Peyer's patch (tissue), 4 donors: Measurements from ENCODE around the gene LDAF1.

Experiments used
- POLR2A ChIP-seq, 2 donors: fragments of 450-650 bp; IDR thresholded peaks; one replicate each; pipeline ENCODE4 v1.5.1; 2017; ENCODE audit warnings: antibody characterized with exemption in 2 of 2, mild to moderate bottlenecking in 2 of 2, moderate library complexity in 2 of 2
- TF ChIP-seq, protein P1 (sequence below), 6 experiments: fragments of 450-650 bp in 4 of 6; fragments of 200-600 bp in 2 of 6; sonication (generic) in 1 of 6; IDR thresholded peaks; one replicate each; pipeline ENCODE4 v1.5.1; 2017 to 2019; ENCODE audit warnings: antibody characterized with exemption in 6 of 6, mild to moderate bottlenecking in 3 of 6, moderate library complexity in 1 of 6

DNA sequence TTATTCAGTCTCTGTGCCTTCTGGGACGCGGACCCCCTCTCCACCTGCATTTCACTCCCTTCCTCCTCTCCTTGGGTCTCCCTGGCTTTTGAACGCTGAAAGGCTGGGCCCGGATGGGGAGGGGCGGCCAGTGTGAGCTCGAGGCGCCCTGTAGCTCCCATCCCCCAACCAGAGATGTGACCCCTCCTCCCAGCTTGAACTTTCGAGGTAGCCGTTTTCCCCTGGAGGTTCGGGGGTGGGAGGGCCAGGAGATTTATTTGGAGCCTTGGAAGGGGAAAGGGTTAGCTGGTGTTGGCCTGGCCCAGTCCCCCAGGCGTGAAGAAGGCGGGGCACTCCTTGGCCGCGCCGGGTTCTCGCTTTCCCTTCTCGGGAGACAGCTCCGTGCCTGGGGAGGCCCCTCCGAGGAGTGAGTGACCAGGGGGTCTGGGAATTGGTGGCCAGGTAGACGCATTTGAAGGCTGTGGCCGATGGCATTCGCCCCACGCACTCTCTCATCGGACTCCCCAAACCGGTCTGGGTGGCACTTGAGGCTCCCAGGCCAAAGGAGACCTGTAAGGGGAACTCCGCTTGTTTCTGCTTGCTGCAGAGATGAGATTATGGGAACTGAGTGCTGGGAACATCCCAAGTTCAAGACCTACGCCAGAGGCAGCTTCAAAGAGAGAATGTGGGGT lies 942 bp downstream of the LDAF1 start:
- no peak for TF ChIP-seq POLR2A (IDR thresholded peaks at IDR 0.05)
- TF ChIP-seq, protein P1, sequence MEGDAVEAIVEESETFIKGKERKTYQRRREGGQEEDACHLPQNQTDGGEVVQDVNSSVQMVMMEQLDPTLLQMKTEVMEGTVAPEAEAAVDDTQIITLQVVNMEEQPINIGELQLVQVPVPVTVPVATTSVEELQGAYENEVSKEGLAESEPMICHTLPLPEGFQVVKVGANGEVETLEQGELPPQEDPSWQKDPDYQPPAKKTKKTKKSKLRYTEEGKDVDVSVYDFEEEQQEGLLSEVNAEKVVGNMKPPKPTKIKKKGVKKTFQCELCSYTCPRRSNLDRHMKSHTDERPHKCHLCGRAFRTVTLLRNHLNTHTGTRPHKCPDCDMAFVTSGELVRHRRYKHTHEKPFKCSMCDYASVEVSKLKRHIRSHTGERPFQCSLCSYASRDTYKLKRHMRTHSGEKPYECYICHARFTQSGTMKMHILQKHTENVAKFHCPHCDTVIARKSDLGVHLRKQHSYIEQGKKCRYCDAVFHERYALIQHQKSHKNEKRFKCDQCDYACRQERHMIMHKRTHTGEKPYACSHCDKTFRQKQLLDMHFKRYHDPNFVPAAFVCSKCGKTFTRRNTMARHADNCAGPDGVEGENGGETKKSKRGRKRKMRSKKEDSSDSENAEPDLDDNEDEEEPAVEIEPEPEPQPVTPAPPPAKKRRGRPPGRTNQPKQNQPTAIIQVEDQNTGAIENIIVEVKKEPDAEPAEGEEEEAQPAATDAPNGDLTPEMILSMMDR (IDR thresholded peaks at IDR 0.05) = no peak
